ENCODE measurements around the gene C13orf46.

C13orf46 gene

DNA sequence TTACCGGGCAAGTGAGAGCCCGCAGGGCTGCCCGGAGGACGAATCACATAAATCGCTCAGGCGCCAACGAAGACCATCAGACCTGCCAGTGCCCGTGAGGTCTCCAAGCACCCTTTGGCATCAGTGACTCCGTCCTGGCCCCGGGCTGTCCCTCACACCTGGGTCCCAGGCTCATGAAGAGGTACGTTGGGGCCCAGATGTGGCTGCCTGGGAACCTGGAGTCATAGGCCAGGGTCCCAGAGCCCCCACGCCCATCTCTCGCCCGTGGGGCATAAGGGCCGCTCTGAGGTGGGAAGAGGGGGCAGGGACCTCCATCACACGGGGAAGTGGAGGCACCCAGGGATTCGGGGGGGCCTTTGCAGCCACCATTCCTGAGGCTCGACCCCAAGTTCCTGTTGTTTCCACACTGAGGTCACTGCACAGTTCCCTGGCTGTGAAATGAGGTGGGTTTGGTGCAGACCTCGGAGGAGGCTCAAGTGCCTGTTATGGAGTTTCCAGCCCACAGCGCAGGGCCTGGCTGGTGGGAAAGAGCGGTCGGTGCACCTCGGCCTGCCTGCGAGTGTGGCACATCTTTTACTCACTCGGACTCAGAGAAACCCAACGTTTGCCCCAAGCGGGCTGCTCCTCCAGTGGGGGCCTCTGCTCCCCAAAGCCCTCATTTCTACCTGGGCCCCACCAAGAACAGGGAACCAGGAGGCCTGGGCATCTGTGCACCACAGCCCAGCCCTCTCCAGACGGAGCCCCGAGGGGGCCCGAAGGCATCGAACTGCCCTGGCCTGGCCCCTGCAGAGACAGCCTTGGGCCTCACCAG lies 35.9 kb upstream of the C13orf46 start:
- DNase-seq = no peak

DNA sequence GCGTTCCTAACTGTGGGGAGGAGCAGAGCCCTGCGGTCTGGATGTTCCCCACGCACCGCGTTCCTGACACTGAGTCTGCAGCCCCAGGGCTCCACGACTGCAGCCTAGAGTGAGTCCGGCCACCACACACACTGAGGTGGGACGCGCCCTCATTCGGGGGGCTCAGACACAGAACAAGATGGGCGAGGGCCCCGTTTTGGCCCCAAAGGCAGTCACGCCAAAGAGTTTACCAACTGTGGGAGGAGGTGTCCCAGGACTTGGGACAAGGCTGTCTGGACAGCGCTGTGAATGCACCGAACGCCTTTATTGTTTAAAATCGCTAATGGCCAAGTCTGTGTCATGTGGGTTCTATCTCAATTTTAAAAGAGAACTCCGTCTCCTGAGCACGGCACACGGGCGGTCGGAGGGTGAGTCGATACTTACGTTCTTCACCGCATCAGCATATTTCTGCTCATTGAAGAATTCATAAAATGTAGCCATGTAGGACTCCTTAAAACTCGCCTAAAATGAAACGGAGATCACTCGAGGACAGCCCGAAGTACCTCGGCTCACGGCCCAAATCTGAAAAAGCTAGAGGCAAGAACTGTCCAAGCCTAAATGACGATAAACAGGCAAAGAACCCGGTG lies 35.2 kb upstream of the C13orf46 start:
- no peak for DNase-seq

DNA sequence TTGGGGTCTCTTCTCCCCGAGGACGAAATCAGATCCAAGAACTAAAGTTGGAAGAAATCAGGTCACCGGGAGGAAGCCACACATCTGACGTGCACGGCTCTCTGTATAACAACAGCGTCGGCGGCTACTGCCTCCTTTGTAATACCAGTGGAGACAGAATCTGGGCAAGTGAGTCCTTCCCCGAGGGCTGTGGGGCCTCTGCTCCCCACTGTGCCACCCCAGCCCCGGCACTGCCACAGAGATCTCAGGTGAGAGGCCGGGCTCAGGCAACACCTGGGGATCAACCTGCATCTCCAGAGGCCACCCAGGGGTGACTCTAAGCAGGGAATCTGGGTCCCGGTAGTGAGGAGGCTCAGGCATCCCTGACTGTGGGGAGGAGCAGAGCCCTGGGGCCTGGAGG lies 33.7 kb upstream of the C13orf46 start:
- DNase-seq = no peak

DNA sequence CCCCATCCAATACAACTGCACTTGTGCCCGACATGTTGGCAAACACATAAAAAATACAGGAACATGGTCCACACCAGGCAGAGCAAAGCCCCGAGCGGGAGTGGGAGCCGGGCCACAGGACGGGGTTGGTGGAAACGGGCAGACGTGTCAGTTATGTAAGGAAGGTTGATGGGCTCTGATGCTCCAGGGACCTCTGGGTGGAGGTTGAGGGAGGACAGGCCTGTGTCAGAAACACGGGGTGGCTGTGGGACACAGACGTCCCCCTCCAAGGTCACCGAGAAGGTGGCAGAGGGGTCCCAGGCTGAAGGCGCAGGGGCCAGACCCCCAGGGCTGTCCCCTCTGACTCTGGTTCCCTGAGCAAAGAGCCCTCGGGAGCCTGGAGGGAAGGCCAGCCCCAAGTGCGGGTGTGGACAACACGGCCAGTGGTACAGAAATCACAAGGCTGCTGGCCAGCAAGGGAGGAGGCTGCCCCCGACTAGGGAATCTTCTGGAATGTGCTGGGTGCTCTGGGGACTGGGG lies 31.4 kb upstream of the C13orf46 start:
- no peak for DNase-seq

DNA sequence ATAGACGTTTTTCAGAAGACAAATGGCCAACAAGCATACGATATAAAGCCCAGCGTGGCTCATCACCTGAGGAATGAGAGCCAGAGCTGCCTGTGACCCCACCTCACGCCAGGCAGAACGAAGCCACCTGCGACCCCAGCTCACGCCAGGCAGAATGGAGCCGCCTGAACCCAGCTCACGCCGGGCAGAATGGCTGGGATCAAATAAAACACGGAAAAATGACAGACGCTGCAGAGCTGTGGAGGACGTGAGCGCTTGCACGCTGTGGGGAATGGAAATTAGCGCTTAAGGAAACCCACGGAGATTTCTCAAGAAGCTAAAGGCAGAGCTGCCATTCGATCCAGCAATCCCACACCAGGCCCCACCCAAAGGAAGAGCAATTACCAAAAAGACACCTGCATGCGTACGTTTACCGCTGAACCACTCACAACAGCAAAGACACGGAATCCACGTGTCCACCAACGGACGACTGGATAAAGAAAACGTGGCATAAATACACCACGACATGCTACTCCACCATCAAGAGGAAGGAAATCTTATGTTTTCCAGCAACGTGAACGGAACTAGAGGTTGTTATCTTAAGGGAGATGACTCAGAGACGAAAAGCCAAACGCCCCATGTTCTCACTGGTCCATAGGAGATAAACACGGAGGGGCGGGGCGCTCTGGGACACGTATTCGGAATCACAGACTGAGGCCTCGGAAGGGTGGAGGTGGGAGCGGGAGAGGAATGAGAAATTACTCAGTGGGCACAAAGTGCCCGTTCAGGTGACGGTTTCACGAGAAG lies 30.7 kb upstream of the C13orf46 start:
- DNase-seq = no peak

DNA sequence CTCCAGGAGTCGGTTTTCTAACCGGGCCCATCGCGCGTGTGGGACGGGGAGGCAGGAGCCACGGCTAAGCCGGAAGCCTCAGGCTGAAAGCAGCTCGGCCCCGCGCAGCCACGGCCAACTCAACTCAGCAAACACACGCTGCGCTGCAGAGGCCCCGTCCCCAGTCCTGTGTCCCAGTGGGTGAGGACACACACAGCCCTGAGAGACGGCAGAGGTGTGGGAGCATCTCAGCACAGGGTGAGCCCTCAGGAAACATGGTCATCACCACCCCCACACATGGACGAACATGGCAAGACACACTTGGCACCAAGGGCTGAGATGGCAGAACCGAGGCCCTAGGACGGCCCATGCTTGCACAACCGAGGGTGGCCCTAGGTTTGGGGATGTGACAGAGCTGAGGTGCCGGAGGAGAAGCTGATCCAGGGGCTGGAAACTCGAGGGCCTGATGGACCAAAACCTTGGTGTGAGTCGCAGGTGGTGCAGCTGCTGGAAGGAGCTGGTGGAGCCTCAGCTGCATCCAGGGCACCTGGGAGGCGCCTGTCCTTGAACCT lies 29.0 kb upstream of the C13orf46 start:
- no peak for DNase-seq

DNA sequence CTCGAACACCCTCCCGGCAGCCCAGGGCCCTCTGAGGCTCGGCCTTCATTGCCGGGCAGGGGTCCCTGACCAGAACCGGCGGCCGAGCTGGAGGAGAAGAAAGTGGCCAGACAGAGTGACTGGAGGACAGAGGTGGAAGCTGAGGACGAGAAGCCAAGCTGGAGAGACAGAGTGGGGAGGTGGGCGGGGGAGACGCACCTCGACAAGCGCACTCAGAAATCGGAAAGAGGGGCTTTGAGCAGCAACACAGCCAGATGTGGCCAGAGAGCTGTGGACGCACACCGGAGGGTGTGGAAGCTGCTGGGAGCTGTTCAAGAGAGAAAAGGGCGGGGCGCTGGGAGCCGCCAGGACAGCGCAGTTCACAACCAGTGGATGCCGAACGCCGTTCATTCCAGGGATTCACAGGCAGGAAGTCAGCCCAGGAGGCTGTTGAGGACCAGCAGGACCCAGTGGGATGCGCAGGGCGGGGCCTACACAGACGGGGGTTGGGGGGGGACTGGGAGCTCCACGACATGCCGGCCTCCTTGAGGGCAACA lies 28.2 kb upstream of the C13orf46 start:
- DNase-seq = no peak

DNA sequence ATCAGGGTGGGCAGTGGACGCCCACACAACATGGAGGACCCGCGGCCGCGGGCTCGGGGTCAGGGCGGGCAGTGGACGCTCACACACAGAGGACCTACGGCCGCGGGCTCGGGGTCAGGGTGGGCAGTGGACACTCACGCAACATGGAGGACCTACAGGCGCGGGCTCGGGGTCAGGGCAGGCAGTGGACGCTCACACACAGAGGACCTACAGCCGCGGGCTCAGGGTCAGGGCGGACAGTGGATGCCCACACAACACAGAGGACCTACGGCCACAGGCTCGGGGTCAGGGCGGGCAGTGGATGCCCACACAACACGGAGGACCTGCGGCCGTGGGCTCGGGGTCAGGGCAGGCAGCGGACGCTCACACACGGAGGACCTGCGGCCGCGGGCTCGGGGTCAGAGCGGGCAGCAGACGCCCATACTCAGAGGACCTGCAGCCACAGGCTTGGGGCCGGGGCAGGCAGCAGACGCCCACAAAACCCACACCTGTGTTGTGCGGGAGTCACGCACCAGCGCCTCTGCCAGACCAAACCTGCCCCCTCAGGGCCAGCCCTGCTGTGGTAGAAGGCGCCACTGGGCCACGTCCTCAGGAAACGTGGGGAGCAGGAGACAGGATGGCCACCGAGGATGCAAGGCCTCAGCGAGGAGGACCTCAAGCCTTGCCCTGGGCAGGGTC lies 27.6 kb upstream of the C13orf46 start:
- no peak for DNase-seq

DNA sequence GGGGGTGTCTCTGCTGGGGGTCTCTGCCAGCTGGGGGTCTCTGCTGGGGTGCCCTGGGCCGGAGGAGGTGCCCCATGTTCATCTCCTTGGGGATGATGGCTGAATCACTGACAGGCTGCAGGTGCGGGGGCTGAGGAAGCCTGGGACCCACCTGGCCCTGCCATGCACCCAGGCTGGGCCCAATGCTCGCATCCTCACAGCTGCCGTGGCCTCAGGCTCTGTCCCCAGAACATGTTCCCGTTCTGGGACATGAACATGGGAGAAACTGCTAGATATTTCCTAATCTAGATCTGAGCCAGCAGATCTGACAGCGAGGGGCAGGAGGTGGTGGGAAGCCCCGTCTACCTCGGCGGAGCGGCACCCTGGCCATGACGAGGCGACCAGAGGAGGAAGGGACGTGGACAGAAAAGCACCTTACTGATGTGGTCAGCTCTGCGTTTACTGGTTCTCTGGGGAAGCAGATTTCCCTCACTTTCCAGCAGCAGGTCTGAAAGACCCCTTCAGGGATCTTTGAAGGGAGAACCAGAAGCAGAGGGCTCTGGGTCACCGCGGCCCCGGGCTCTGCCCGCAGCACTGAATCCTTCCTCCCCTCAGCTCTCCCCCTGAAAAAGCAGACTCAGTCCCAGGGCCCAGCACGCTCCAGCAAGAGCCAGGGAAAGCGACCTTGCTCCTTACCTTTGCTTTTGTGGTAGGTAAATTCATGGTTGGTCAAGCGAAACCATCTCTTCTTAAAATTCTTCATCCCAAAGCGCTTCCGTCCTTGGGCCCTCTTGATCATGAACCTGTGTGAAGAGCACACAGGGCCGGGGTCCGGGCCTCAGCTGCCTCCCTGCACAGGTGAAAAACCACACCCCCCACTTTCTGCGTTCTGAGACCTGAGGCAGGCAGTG lies 26.5 kb upstream of the C13orf46 start:
- no peak for DNase-seq

DNA sequence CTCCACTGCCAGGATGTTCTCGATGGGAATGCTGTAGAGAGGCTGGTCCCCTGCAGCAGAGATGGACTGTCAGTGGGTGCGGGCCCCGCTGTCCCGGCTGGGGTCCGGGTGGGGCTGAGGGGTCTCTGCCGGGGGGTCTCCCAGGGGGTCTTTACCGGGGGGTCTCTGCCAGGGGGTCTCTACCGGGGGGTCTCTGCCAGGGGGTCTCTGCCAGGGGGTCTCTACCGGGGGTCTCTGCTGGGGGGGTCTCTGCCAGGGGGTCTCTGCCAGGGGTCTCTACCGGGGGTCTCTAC lies 25.7 kb upstream of the C13orf46 start:
- no peak for DNase-seq

DNA sequence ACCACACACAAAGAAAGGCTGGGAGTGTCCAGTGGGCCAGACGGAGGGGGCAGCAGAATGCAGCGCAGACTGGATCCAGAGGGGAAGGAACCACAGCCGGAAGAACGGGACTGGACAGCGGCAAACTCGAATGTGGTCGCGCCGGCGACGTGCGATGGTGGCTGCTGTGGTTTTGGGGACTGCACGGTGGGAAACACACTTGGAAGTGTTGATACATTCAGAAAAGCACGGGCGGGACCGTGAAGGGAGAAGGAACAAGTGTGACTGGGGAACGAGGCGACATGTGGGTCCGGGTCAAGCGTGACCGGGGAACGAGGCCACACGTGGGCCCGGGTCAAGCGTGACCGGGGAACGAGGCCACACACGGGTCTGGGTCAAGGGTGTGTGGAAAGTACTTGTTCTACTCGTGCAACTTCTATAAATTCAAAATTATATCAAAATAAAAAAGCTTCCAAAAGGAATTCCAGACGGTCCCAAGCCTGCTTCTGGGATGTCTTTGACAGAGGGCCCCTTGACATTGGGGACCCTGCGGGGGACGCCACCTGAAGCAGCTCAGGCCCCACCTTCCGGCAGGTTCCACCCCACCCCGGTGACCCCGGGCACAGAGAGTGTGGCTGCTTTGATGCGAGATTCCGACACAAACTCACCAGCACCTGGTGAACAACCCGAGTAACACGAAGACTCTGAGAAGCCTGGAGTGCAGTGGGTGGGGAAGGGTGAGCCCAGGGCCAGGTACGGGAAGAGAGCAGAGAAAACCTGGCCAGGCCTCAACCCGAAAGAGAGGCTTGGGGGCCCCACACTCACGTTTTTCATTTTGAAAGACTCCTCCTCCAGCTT lies 25.1 kb upstream of the C13orf46 start:
- DNase-seq = no peak

DNA sequence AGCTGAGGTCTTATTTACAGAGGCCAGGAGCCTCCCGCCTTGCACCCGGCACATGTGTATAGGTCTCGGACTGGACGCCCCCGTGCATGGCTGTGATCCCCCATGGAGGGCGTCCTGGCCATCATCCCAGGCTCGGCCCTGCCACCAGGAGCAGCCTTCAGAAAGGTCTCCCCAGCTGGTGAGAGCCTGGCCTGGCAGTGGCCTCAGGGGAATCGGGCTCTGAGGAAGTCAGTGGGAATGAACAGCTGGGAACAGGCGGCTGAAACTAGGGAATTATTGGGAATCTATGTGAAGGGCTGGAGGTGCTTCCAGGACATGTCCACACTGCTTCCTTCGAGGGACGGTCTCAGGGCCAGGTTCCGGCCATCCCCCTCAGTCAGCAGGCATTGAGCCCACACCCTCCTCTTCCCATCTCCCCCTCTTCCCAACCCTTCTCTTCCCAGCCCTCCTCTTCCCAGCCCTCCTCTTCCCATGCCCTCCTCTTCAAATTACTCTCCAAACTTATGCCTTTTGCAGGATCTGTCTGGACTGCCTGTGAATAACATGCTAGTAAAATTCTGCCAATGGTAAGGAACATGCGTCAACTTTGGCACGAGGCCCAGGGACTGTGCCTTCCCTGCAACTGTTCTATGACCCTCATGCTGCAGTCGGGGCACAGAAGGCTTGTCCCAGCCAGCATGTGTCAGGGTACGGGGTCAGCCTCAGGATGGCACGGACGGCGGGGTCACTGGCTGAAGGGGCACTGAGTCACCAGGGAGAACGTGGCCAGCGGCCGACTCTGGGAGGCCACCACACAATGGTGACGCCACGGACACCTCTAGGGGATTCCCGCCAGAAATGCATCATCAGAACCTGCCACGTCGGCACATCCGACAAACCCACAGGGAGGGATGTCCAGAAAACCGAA lies 24.2 kb upstream of the C13orf46 start:
- DNase-seq = no peak

DNA sequence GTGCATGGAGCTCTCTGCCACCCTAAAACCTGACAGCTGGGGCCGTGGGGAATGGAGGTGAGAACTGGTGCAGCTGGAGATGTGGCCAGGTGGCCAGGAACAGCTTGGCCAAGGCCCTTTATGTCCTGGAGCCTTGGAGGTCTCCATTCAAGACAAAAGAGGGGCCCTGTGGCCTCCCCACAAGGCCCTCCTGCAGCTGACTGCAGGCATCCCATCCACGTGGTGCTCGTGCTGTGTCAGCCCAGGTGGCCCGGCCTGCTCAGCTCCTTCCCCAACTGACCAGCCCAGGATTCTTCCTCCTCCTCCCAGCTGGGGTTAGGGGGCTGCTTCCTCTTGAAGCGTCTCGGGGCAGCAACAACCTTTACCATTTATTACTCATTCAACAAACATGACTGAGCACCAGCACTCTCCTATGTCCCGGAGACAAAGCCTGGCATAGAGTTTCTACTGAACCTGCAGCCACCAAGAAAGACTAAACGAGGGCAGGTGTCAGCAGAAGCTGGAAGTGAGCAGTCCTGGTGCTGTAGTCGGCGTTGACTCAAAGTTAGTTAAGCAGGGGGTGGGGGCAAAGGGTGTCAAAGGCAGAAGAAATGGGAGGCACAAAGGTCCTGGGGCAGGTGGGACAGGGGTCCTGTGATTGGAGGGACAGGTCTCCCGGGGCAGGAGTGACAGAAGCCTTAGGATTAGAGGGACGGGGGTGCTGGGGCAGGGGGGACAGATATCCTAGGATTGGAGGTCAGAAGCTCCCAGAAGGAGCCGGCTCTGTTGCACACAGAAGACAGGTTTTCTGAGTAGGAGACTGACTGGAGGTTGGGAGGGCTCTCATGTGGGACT lies 23.3 kb upstream of the C13orf46 start:
- no peak for DNase-seq

DNA sequence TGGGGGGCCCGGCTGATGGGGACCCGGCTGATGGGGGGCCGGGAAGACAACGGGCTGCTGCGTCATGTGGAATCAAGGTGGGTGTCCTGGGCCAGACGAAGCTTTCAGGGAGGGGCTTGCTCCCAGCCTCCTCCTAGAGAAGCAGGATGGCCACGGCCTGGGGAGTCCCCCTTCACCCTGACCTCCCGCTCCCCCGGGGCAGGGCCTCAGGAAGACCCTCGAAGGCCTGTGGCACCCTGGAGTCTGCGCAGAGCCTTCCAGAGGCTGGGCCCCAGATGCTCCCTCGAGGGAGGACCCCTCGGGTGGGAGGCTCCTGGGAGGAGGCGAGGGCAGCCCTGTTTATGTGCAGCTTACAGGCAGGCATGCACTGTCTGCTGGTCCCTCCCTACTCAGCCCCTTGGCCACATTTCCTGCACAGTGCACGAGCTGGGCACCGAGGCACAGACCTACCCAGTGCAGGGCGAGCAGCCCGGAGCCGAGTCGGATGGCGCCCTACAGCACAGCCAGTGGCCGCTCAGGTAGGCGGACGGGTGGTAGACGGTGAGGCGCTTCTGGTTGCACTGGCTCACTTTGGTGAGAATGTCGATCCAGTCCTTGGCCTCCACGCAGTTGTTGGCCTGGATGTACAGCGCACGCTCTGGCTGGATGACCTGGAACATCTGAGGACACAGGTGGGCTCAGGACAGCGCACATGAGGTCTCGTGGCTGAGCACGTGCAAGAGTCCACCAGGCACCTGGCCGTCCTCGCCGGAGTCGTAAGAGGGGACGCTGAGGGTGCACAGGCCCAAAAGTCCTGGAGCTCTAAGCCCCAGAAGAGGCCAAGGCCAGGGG lies 22.4 kb upstream of the C13orf46 start:
- DNase-seq = no peak

DNA sequence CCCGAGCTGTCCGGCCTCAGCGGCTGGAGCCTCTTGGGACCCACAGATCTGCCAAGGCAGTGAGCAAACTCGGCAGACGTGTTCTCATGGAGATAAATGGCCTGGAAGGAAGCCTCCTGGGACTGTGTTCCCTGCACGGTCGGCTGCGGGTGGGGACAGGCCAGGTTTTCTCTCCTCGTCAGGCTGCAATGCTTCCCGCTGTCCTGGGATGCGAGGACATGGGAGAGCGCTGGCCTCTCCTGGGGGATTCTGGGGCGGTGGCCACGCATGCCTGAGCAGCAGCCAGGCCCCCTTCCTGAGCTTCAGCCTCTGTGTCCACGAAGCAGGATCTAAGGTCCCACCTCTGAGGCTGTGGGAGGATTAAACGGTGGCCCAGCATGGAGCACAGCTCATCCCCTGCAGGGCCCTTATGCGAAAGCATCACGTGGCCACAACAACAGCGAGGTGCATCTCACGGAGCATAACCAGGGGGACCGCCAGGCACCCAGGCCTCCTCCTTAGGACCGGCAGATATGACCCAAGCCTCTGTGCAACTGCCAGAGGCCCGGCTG lies 21.2 kb upstream of the C13orf46 start:
- DNase-seq = no peak

DNA sequence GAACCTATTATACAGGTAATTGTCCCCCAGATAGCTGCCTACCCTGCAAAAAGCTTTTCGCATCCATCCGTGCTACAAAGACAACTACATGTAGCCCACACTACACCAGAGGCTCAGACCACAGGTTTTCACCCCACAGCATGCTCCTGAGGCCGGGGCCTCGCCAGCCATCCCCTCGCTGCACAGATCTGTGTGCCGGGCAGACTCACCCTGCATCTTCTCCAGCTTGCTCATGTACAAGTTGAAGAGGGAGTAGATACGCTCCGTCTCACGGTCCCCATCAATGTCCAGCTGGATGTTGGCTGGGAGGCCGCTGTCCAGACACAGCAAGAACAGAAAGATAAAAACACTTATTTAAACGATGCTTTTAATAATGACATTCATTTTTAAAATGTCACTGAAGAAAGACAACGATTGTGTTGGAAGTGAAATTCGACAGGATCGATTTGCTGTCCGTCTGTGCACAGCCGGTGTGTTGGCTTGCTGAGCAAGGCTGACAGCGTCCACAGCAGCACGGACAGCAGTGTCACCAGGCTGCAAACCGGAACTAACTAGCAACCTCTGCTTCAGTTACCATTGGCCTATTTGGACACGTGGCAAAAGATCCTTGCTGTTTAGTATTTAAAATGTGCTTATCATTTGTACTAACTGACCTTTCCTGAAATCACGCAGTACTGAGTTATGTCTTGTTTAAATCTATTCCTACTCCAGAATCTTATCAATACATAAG lies 18.6 kb upstream of the C13orf46 start:
- no peak for DNase-seq
